DND-41 (cell line): ENCODE data around the gene GNPNAT1.

ENCODE experiments used
- EZH2 ChIP-seq: IDR thresholded peaks from 3 replicates; pipeline ENCODE4 v1.6.1; 2012; ENCODE audit warnings: borderline replicate concordance, low read depth, mild to moderate bottlenecking, moderate library complexity, low read length, inconsistent platforms; ENCODE audit not compliant: severe bottlenecking
- TF ChIP-seq, protein P1 (sequence below): IDR thresholded peaks from 2 replicates; pipeline ENCODE4 v1.5.1; 2012; ENCODE audit warnings: borderline replicate concordance, low read length, moderate library complexity, mild to moderate bottlenecking; ENCODE audit not compliant: poor library complexity, severe bottlenecking; ENCODE audit errors: extremely low read depth

DNA sequence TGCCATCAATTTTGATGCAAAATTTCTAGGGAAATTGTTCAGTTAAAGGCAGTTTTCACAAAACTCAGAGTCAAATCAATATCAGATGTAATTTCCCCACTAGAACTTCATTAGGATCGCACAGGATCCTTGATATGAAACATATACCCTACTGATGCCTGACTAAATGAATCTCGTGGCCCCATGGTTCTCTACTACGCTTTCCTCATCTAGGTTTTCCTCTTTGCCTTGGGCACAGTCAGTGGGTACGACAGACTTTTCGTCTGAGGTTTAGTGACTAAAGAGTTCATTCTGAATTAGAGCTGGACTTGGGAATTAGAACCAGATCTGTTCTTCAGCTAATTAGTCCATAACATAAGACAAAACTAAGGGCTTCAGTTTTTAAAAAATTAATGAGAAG, 42.5 kb upstream of the GNPNAT1 start:
- TF ChIP-seq, protein P1, sequence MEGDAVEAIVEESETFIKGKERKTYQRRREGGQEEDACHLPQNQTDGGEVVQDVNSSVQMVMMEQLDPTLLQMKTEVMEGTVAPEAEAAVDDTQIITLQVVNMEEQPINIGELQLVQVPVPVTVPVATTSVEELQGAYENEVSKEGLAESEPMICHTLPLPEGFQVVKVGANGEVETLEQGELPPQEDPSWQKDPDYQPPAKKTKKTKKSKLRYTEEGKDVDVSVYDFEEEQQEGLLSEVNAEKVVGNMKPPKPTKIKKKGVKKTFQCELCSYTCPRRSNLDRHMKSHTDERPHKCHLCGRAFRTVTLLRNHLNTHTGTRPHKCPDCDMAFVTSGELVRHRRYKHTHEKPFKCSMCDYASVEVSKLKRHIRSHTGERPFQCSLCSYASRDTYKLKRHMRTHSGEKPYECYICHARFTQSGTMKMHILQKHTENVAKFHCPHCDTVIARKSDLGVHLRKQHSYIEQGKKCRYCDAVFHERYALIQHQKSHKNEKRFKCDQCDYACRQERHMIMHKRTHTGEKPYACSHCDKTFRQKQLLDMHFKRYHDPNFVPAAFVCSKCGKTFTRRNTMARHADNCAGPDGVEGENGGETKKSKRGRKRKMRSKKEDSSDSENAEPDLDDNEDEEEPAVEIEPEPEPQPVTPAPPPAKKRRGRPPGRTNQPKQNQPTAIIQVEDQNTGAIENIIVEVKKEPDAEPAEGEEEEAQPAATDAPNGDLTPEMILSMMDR: no peak
- no peak for TF ChIP-seq EZH2
